Stimulated activated CD4-positive, alpha-beta T cell treated with anti-CD3 and anti-CD28 coated beads, Interleukin-15, amount 100 ng/mL, for 48 hours (primary cell): ENCODE results near the gene DELE1.

Experiments used
- DNase-seq, 2 donors: peaks; one replicate each; pipeline ENCODE4 v3.0.0-alpha.2; 2020; ENCODE audit warnings: low read depth in 2 of 2

The DELE1 gene

DNA sequence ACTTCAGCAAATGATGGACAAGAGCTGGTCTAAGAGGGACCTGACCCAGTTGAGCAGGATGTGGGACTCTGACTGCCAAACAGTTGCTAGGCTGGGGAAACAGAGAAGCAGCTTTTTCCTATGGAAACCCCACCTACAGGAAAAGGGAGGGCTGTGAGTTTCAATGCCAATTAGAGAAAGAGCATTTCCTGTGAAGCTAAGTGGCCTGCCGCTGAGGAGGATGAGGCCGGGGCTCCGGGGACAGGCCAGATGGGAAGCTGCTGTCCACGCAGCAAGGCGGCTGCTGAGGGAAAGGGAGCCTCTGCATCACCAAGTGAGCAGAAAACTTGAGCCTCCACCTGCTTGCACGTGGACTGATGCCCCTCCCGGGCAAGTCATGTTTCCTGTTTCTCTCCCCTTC, 34.4 kb downstream of the DELE1 start, which contains the start of gene PCDH12:
Gene PCDH12, minus strand, starts transcription at position 90 of the 400 bp plus-strand sequence. CDS start 351 bp downstream, outside the sequence.
- DNase-seq: no peak

DNA sequence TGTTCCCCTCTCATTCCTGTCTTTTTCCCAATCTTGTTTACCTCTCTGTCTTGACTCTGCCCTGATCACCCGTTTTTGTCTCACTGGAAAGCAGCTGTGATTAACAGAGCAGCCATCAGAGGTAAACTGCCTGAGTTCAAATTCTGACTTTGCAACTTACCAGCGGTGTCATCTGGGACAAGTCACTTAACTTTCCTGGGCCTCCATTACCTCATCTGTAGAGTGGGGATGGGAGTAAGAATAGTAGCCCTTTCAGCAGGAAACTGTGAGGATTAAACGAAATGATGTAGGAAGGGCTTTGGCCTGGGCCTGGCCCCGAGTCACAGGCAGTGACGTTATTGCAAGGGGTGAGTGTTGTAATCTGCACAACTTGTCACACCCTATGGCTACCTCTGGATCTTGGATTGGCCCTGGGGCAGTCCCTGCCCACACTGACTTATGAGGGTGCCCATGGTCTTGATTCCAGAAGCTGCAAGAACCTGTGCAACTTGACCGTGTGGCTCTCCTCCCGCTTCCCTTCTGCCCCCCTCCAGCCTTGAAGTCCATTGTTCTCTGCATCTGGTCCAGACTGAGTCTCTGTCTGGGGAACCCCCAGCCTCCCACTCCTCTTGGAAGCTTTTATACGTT, 35.0 kb downstream of the DELE1 start:
- DNase-seq: no peak

DNA sequence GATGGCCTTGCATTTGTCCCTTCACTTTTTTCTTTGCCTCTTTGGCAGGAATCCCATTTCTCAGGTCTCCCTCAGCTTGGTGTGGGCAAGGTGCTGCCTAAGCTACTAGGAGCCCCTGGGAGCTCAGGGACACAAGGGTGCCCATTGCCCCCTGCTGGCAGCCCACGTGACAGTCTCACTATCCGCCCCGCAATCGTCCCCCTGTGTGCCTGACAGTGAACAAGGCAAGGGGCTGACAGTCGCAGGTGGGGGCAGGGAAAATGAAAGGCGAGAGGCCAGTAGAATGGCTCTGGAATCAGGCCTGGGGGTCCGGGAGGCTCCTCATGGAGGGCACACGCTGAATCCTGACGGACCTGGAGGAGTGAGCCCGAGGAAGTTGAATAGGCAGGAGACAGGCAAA, 36.3 kb downstream of the DELE1 start:
- DNase-seq: no peak

DNA sequence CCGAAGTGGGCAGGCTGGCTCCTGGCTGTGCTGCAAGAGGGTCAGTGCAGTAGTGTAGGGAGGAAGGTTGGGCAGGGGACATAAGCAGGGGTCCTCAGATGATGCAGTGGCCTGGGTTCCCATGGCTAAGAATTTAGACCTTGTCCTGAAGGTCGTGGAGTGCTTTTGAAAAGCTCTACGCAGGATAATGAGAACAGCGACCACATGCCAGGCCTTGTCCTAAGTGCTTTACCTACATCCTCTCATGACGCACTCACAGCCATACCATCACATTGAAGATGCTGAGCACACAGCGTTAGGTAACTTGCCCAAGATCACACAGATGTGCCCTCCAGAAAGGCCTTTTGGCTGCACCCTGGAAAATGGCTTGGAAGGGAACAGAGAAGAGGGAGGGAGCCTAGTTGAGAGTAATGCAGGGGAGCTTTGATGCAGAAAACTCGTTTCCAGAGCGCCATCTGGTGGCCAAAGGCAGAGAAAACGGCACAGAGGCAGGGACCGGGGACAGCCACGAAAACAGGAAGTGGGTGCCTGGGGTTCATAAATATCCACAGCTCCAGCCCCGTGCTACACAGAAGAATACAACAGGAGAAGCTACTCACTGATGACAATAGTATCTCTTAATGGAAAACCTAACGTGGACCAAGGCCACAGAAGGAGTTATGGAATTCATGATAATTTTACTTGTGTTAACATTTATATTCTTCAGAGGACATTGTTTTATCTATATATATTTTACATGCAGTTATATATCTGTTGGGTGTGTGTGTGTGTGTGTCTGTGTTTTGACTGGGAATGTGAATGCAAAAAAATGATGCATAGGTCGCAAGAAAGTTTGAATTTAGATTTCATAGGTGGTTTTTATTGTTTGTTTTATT, 37.0 kb downstream of the DELE1 start:
- DNase-seq: peak; percentile 71 to 84

DNA sequence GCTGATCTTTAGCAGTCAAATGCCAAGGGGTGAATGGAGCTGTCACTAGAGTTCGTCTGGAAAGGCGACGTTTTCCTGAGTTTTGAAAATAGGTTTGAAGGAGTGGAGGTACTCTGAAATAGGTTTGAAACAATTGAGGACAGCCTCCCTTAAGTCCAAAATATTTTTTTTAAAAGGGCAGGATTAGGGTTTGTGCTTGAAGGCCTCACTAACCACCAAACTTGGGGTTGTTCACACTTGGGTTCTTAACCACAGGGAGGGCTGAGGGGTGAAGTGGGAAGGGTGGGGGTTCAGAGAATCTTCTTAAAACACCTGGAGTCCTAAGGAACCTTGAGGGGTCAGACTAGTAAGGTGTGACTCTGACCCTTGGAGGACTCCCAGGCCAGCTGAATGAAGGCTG, 37.8 kb downstream of the DELE1 start:
- no peak for DNase-seq

DNA sequence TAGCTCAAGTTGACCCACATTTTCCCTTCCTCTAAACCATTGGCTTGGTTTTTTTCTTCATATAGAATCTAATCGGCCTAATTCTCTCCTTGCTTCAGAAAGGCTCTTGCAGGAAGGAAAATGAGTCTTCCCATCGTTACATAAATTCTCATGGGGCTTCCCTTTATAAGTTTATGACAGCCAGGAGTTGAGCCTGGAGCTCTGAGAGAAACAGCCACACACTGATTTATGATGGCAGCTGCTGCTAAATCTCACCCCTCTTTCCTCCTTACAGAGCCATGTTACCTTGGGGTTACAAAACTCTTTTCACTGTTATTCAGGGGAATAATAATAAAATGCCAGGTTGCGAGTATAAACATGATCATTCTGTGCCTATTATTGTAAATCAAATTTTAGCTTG, 40.0 kb downstream of the DELE1 start:
- no peak for DNase-seq

DNA sequence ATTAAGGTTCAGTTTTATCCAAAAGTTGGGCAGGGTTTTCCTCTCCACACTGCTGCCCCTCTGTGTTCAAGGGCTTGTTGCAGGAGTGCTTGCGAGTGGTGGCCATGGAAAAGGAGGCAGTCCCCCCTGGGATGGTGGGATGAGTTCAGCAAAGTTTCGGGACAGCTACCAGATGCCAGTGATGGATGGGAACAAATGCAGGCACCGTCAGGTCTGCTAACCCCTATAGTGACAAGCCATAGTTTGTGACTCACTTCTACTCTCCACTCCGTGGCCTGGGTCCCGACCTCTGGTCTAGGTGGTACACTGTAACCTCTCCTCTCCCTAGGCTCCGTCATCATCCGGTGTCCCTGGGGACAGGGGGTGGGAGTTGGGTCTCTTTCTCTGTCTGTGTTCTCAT, 41.4 kb downstream of the DELE1 start:
- DNase-seq: no peak

DNA sequence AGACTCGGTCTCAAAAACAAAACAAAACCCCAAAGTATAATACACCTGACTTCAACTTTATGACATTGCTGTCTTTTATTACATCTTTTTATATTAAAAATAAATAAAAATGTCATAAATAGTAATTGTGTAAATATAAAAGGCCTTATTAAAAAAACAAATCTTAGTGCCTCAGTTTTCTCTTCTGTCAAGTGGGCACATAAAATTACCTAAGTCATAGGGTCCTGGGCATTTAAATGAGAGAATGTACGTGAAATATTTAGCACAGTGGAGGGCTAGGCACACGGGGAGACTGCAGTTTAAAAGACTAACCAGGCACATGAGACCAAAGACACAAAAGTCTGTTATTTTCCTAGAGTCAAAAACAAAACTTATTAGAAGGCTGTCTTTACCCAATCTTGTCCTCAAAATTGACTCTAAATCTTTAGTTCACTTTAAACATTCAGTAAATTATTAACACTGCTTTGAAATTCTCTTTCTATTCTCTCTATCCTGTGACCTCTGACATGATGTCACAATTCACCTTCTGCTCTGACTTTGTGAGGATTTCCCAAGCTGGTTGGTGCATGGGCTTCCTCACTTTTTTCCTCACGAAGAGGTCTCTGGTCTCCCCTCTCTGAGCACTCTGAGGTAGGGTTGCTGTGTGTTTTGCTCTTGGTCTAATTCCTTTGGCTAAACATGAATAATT, 42.7 kb downstream of the DELE1 start:
- DNase-seq: no peak

DNA sequence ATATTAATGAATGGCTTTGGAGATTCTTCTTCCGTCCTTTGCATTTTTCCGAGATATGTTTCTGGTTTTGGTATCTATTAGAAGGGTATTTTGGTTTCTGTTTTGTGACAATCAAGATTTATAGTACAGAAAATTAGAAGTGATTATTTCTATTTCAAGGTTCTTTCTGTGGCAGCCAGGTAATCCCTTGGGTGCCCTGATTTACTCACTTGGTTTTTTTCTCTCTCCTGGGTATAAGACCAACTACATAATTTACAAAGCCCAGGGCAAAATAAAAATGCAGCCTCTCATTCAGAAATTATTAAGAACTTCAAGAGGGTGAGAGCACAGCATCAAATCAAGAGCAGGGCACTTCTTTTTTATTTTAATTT, 43.3 kb downstream of the DELE1 start:
- no peak for DNase-seq

DNA sequence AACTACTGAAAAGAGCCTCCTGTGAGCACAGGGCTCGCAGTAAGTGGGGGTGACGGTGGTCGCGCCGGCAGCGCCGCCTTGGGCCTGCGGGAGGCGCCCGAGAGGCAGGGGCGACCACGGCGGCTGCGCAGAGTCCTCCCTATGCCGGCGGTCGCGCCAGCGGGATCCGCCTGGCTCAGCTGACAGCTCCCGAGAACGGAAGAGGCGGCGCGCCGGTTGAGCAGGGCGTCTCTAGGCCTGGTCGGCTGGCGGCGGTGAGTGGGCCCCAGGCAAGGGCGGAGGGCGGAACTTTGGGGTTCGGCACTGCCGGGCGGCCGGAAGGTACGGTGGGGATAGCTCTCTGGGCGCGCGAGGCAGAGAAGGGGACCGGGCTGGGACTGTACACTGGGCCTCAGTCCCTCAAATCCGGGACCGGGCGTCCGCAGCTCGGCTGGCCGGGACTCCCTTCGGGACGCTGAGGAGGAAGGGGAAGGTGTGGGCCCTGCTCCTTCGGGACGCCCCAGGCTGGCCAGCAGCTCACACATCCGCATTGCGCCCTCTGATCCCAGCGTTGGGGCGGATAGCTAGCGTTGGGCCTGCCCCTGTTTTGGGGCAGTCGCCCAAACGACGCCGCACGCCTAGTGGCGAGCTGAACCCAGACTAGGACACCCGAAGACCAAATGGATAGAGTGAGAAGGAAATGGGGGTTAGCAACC, 45.4 kb downstream of the DELE1 start, which contains the start of gene RNF14:
Gene RNF14, plus strand, starts transcription at position 192 of the 695 bp plus-strand sequence. CDS start 4,484 bp downstream, outside the sequence.
- peak; percentile 91 to 93 for DNase-seq

DNA sequence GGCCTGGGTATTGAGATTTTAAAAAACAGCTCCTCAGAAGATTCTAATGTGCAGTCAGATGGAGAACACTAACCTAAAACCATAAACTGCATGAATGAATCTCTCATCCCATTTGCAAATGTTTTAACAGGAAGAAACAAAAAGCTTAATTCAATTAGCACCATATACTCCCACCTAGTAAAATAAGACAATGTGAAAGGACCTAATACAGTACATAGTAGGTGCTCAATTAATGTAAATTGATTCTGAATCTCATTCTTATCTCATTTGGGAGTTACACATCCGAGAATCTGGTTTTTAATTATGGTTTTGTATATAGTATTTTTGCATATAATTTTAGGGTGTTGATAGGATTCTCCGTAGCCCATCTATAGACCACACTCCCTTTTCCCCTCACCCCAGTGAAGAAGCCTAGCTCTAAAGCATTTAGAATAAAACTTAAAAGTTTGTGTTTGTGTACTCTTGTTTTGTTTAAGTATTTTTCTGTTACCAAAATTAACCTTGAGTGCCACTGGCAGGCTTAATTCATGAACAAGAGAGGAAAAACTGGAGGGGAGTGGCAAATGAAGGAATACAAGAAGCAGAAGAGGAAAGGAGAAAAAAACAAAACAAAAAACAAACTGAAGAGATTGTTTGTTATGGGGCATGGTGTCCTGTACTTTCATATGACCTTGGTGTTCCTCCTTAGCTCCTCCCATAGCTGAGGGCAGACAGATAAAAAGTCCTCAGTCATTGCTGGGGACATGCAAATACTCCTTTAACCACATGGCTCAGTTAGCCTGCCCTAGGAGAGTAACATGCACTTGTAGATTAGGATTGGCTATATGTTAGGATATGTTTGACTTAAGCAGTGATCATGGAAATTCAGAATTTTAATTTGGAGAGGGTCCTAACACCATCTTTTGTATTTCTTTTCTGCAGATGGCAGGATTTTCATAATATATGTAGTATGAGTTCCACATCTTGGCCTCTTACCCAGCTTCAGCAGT, 46.4 kb downstream of the DELE1 start:
- DNase-seq: no peak

DNA sequence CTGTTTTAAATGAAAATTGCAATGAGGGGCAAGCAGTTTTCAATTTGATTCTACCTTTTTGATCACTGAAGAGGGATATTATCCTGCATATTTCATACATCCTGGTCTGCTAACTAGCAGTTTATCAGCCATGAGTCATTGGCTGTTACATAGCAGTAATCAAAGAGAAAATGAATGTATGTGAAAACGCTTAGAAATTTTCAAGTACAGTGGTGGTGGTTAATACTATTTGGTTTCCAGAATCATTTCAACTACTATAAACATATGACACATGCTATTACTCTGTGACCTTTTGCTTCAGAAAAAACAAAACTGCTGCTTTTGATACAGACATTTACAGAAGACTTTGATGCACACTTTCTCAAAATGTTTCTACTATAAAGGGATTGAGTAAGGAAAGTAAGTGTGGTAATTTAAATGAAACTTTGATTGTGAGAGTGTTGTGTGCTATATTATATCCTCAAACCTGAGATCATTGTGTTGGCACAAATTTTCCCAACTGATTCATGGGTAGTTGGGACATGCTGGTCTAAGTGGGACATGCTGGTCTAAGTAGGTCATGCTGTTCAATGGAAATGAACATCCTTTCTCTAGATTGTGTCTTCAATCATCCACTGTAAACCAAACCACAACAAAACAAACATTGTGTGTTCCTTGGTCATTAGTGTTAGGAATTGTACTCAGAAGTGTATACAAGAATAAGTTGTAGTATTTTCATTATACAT, 50.4 kb downstream of the DELE1 start:
- no peak for DNase-seq

DNA sequence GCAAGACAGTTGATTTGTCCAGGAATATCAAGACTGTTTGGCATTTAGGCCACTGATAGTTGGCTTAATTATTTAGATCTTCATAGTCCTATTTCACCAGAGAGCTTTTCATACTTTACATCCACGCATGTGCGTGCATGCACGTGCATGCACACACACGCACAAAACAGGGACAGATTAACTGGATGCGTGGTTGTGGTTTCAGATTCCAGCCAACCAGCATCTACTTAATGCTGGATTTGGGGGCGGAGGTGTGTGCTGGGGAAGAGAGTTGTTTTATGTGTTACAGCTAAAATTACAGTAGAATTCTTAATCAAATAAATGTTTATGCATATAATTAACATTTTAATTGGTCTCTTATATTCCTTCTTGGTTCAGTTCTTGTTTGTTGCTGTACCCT, 52.5 kb downstream of the DELE1 start:
- DNase-seq: no peak

DNA sequence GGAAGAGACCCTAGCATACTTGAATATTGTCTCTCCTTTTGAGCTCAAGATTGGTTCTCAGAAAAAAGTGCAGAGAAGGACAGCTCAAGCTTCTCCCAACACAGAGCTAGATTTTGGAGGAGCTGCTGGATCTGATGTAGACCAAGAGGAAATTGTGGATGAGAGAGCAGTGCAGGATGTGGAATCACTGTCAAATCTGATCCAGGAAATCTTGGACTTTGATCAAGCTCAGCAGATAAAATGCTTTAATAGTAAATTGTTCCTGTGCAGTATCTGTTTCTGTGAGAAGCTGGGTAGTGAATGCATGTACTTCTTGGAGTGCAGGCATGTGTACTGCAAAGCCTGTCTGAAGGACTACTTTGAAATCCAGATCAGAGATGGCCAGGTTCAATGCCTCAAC, 54.7 kb downstream of the DELE1 start:
- no peak for DNase-seq

DNA sequence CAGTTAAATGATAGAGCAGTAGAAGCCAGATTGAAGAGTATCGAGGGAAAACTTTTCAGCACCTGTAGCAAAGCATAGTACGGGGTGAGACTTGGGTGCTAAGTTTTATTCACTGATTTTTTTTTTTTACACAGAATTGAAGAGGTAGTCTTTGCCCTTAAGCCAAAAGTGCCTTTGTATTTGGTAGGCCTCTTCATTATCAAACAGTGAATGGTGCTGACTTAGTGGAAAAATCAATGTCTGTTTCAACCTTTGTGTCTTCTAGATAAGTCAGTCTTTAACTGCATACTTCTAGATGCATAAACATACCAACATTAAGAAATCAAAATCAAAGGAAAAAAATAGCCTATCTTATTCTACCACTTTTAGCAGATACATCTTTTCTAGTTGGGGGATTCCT, 59.0 kb downstream of the DELE1 start:
- no peak for DNase-seq

DNA sequence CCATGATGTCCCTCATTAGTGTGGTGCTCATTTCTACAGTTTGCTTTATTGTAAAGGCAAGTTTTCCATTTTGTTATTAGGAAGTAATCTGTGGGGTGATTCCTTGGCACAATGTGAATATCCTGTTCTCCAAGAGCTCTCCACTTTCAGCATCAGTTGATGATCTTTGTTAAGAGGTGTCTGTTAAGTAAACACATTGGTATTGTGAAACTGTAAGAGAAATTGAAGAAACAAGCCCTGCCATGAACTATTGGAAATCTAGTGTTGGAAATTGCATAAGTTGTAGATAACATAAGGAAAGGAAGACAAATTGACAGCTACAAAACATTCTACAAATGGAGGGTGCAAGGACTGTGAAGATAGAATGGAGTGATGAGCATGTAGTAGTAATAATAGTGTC, 62.4 kb downstream of the DELE1 start:
- no peak for DNase-seq

DNA sequence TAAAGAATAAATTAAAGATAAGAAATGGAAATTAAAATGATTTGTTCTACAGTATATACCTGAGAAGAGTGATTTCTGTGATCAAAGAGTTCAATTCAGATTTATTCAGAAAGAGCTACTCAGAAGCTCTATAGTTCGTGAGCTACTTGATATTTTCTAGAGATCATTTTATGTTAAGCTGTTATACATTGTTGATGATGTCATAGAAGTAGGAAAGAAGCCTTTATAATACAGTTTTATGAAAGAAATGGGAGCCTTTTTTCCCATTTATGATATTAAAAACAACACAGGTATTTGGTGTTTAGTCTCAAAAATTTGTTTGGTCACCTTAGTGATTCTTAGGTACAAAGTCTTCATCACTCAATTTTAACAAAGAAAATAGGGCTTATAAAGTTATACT, 66.0 kb downstream of the DELE1 start:
- no peak for DNase-seq
